Panc1 (cell line): ENCODE data around the gene FGD4.

Experiments used
- CTCF ChIP-seq: fragments of 450-650 bp; IDR thresholded peaks from 2 replicates; pipeline ENCODE4 v1.5.1; 2017; ENCODE audit warnings: mild to moderate bottlenecking
- POLR2AphosphoS5 ChIP-seq: IDR thresholded peaks from 2 replicates; pipeline ENCODE4 v1.6.1; 2012; ENCODE audit warnings: mild to moderate bottlenecking, low read depth, low read length, moderate library complexity
- REST ChIP-seq, 2 experiments: IDR thresholded peaks; 2 replicates each; pipeline ENCODE4 v1.6.1; 2011 to 2012; ENCODE audit warnings: low read depth in 2 of 2, control low read depth in 1 of 2, low read length in 1 of 2, mild to moderate bottlenecking in 1 of 2, moderate library complexity in 1 of 2; ENCODE audit not compliant: insufficient read depth in 1 of 2
- SIN3A ChIP-seq: IDR thresholded peaks from 2 replicates; pipeline ENCODE4 v1.6.1; 2012; ENCODE audit warnings: low read depth, mild to moderate bottlenecking, low read length, moderate library complexity, borderline replicate concordance; ENCODE audit not compliant: insufficient read depth
- TCF7L2 ChIP-seq: IDR thresholded peaks from 2 replicates; pipeline ENCODE4 v1.6.1; 2011; ENCODE audit warnings: mild to moderate bottlenecking, low read depth, low read length, inconsistent platforms

GRCh38 chr12:32681272-32681671 is 281.9 kb downstream of the FGD4 start:
- TF ChIP-seq CTCF, result no peak
- TF ChIP-seq POLR2AphosphoS5, result no peak
- no peak for TF ChIP-seq REST (IDR thresholded peaks at IDR 0.05; ENCODE audit: insufficient read depth in 1 of 2, low read depth in 2 of 2, low read length in 1 of 2)
- TF ChIP-seq TCF7L2, result no peak
- TF ChIP-seq SIN3A, result no peak
